HG02943 (cell line): ENCODE results near the gene ETFA.

Experiments
- ATAC-seq: cut with Tn5 transposase; IDR thresholded peaks from one replicate; pipeline ENCODE4 v1.9.1; 2021; ENCODE audit warnings: mild to moderate bottlenecking, low read depth, moderate library complexity; ENCODE audit not compliant: unreplicated experiment

The ETFA gene

DNA sequence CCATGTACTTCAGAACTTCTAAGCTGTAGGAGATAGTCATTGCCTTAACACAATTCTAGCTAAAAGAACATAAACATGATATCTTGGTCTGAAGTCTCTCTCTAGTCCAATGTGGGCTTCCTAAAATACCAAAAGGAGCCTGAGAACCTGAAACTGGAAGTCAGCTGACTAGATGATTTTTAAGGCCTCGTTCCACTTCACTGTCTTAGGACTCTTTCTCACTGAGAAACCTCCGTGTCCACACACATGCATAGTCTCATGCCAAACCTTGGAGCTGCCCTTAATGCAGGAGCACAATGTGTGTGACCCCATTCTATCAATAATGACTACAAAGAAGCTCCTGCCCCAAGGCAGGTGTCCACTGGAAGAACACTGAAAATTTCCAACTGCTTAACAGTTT lies 87.7 kb downstream of the ETFA start:
- ATAC-seq: no peak

DNA sequence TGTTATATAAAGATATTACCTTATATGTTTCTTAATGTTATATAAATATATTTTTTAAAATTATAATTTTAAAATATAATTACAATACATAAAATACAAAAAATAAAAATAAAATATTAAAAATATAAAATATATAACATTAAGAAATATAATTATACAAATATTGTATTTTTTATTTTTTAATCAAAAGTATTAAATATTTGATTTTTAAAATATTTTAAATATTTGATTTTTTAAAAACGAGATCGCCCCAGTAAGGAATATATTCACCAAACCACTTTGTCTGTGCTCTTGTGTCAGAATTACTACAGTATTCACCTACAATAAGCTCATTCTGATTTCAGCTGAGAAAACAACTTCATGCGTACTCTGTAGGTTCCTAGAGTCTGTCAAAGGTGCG lies 89.1 kb downstream of the ETFA start:
- no peak for ATAC-seq

DNA sequence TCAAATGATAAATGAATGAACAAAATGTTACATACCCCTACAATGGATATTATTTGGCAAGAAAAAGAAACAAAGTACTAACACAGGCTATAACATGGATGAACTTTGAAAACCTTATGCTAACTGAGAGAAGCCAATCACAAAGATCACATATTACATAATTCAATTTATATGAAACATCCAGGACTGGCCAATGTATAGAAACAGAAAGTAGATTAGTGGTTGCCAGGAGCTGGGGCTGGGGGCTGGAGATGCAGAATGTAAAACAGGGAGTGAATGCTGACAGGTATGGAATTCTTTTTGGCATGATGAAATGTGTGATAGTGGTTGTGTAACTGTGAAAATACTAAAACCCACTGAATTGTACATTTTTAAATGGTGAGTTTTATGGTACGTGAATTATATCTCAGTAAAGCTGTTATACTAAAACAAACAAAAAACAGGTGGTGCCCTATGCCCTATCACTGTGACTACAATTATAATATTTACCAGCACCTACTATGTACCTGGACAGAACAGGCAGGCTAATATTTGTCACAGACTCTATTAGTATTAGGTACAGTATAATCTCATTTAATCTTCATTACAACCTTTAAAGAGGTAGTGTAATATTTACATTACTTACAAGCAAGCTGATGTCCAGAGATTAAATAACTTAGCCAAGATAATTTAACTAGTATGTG lies 90.0 kb downstream of the ETFA start:
- ATAC-seq: no peak

DNA sequence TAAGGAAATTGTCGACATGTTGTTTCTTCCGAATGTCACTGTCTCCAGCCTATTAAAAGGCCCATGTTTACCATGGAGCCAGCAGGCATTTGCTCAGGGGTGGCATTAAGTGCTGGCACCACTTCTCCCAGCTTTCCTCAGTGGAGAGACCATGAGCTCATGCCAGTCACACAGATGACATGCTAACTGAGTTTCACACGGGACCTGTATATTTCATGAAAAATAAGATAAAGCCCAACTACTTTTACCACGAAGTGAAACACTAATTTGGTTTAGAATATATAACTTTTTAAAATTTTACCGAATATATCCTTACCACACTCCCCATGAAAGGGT lies 93.4 kb downstream of the ETFA start:
- no peak for ATAC-seq

DNA sequence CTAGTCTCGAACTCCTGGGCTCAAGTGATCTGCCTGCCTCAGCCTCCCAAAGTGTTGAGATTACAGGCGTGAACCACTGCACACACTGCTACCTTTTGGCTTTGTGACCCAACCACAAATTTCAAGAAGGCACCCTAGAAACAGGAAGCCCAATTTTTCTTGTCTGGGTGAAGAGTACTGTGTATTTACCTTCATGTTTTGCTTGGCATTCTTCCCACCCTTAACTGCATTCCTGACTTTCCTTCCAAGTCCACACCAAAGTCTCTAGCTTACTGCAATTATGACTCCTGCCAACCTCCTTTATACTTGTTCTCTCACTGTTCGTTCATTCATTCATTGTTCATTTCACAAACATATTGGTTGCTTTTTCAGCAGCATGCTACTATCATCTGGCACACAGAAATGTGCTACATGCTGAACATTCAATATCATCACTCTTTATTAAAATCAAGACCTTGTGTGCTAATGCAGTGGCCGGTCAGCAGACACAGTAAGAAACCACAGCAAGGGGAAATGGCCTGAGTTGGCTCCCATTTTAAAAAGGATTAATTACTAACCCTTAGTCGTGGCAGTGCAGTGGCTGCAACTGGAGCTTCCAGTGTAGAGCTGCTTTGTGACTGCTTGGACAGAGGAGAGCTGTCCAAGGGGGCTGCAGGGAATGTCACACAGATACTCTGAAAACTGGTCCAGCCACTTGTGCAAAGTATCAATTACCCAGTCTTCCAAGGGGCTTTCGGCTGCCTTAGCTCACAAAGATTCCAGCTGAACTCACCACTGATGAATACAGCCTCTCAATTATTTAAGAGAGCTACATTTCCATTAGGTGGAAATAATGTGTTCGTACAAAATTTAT lies 94.0 kb downstream of the ETFA start:
- no peak for ATAC-seq

DNA sequence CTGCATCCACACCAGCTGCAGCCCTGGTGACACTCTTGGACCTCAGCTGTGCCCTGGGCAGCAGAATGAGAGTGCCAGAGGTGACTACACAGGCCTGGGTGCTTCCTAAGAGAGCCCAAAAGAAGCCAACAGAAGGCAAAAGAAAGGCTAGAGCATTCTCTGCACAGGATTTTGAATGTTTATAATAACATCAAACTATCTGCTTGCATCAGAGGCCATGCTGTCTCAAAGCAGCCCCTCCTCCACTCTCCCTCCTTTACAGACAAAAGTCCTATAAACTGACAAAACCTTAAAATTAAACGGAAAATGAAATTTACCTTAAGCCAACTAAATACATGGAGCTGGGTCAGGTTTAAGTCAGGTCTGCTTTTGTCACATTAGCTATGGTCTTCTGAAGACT lies 95.6 kb downstream of the ETFA start:
- ATAC-seq: no peak

DNA sequence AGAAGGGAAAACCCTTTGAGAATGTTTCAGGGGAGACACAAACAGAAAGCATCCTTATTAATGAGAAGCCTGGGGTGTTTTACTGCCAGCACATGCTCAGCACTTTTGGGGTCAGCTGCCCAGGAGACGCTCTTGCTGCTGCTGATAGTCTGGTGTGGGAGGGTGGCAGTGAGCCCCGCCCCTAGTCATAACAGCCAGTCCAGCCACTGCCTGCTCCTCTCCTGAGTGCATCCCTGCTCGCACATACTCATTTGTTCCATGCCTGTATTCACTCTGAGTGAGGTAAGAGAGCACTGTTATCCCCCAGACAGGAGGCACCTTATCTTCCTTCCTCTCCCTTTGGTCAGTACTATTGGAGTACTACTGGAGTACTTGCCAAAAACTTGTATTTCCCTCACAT lies 101.3 kb downstream of the ETFA start:
- no peak for ATAC-seq

DNA sequence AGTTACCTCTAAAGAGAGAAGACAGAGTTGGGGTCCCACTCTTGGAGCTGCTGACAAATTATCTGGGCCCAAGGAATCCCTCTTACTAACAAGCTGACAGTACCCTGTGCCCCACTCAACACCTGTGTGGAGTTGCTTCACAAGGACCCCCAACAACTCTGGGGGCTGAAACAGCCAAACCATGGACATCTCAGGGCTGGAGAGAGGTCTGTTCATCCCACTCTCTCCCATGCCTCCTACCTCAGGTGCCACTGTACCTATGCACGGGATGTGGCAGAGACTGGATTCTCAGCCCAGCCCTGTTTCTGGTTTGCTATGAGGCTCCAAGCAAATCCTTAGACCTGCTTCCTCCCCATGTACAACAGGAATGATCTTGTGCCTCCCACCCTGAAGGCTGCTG lies 101.7 kb downstream of the ETFA start:
- ATAC-seq: no peak

DNA sequence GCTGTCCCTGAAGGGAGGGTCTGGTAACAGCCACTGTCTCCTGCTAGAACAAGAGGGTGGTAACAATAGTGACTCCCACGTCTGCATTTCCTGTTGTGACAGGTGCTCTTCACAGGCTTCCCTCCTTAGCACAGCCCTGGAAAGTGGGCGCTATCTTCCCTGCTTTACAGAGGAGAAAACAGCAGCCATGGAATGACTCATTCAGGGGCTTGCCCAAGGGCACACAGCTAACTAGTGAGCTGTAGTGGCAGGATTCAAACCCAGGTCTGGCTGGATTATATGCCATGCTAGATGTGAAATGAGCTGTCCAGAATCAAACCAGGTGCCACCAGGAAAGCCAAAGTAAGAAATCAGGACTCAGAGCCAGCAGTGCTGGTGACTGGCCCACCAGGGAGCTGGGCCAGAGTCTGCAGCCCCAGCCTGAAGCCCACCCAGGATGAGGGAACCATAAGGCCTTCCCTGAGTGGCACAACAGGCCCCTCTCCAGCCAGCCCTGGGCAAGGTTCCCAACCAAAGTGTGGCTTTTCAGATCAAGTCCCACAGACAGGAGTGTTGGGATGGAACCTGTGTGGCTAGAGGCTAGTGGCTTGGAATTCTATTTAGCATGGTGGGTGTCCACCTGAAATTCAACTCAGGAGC lies 102.4 kb downstream of the ETFA start:
- no peak for ATAC-seq

DNA sequence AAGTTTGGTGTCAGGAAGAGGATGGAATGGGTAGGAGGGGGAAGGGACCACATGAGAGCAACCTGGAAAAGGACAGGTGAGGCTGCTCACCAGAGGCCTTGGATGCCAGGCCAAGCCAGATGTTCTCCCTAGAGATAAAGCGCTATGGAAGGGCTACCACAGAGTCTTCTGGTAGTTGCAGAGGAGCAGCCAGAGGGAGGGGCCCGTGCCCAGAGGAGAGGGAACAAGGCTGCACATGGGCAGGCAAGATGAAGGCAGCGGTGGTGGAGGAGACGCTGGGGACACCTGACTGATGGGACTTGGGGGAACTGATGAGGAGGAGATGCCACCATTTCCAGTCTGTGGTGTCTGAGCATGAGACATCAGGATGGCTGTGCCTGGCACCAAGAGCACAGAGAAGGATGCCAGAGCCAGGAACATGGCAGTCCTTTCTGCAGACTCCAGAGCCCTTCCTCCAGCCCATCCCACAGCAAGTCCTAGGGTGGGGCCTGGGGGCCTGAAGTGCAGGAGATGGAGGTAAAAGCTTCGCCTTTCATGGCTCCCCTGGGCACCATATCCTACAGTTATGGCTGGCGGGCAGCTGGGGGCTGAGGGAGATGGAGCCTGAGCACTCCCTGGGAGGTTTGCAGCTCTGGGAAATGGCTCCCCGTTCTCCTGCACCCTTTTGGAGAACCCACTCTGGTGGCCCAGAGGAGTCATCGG lies 103.0 kb downstream of the ETFA start:
- no peak for ATAC-seq

DNA sequence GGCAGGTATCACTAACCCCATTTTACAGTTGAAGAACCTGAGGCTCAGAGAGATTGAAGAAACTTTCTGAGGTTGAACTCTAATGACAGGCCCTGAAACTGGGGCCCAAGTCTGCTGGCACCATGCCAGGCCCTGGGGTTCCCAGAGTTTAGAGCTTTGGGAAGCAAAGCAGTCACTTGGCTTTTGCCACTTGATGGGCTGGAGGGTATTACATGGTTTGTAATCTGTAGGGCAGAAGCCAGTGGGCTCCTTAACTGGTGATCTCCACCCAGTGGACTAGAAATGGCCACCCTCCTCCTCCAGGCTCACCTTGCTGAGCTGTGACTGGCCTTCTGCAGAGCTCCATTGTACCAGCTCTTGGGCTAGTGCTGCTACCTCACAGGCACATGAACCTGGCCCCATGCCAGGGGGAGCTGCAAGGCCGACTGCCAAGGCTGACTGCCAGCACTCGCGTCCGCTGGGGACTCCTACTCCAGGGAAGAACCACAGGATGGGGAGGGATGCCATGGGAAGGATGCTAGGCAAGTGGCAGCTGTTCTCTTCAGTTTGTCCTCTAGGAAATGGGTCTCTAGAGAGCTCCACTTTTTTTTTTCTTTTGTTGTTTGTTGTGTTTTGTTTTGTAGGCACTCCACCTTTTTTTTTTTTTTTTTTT lies 104.8 kb downstream of the ETFA start:
- ATAC-seq: no peak

DNA sequence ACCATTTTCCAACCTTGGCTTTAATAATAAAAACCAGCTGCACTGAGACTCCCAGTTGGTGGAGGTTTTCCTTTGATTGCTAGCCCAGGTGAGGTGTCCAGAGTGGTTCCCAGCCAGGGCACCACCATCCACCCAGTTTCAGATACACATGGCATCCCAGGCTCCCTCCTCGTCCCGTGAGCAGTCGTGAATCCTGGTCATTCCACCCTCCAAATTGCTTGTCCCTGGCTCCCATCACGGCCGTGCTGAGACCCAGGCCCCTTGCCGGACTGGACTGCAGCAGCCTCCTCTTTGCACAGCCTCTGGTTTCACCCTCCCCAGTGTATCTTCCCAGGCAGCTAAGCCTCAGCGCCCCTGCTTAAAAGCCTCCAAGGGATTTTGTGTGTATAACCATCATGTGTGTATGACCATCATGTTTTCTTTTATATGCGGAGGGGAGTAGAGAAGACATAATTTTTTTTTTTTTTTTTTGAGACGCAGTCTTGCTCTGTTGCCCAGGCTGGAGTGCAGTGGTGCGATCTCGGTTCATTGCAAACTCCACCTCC lies 106.3 kb downstream of the ETFA start:
- ATAC-seq: no peak

DNA sequence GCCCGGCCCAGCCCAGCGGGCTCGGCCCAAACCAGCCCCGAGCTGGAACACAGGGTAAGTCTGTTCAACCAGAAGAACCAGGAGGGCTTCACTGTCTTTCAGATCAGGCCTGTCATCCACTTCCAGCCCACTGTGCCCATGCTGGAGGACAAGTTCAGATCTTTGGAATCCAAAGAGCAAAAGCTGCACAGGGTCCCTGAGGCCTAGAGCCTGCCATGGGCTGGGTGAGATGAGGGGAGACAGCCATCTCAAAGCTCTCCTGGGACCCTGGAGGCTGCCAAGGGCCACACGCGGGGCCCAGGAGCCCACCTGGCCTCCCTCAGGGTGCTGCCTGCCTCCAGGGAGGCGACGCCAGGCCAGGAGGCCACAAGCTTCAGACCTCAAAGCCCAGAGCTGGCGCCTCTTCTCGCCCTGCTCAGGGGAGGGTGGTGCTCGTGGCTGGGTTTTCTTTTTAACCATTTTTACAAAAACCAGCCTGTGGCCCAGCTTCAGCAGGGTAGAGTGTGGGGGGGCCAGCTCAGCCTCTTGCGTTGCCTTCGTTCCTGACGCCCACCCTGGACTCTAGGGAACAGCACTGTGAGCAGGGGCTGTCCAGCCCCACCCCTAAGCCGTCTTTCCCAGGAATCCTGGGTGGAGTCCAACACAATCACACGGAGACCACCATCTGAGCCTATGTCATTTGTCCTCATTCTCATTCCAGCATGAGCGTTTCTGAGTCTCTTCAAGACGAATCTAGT lies 107.0 kb downstream of the ETFA start:
- ATAC-seq: no peak

DNA sequence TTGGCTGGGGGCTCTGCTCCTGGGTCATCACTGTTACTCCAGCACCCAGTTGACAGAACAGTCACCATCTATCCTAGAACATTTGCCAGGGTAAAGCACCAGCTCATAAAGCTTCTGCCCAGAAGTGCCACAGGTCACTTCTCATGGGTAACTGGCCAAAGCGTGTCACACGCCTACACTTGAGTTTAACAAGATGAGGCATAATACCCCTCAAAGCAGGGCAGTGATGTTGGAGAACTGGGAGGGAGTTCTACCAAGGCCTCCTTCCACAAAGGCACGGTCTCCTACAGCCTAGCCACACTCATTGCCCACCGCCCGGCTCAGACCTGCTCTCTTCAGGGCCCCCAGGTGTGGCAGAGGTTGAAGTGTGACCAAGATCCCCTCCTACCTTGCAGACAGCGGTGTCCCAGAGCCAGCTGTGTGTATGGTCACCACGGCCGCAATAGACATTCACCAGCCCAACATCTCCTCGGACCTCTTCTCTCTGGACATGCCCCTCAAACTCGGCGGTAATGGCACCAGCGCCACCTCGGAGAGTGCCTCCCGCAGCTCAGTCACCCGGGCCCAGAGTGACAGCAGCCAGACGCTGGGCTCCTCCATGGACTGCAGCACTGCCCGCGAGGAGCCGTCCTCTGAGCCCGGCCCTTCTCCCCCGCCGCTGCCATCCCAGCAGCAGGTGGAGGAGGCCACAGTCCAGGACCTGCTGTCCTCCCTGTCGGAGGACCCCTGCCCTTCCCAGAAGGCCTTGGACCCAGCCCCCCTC lies 107.7 kb downstream of the ETFA start:
- ATAC-seq: no peak

DNA sequence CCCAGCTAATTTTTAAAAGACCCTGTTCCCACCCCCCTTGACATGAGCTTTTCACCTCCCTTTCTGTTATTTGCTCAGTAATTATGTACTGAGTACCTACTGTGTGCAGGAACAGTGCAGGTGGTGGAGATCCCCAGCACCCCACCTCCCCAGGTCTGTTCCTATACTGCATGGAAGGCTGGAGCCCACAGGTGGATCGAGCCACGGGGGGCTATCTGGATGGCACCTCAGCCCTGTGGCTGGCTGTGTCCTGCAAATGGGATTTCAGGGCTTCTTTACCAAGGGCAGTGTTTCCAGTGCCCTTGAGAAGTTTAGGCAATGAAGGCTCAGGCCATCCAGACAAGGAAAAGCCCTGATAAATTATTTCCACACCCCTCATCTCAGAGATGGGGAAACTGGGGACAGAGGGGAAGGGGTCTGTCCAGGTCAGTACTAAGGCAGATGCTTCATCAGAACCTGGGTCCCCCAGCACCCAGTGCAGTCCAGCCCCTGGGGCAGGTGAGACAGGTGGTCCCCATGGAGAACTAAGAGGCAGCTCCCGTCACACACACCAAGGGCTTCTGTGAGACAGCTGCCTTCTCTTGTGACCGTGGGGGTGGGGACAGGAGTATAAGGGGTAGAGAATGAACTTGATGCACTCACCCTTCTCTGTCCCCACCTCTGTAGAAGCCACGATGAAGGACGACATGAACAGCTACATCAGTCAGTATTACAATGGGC lies 109.6 kb downstream of the ETFA start:
- no peak for ATAC-seq

DNA sequence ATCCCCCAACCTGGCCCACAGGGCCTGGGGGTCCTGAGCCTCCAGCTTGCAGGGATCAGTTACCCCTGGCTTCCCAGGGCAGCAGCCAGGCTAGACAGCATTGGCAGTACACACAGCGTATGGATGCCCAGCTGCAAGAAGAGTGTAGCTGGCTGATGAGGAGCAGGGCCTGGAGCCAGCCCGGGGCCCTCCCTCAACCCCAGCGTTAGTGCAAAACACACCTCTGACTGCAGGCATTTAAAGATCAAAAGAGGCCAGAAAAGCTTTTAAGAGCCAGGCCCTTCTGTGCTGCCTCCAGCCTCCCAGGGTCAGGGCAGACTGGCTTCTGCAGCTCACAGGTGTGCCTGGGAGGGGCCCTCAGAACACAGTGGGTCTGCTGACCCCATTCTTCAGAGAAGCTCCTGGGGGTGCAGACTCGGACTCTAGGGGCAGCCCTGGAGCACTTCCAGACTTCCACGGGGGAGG lies 110.6 kb downstream of the ETFA start:
- ATAC-seq: no peak

DNA sequence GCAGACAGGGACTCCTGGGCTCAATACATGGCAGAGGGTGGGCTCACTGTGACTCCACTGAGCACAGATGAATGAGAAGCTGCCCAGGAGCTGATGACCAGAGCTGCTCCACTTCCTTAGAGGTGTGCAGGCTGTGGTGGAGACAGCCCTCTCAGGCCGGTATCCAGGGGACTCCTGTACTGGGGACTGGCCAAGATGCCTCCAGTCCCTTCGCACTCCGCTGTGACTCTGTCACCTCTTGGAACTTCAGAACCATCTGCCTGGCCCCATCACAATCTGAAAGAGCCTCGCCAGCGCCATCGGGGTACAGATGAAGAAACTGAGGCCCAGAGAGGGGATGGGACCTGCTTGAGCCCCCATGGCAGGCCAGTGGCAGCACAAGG lies 111.2 kb downstream of the ETFA start:
- ATAC-seq: no peak
